Suprapubic skin (tissue), 4 donors: ENCODE results near the gene CEP350. TPM values are rescaled to one million over a fixed set of nuclear protein-coding genes. Genes with fewer than 3 reads are reported as not detected.

Experiments
- DNase-seq, 2 donors: peaks; one replicate each; pipeline ENCODE4 v3.0.0-alpha.2; 2019; ENCODE audit warnings: low spot score in 2 of 2
- H3K27ac ChIP-seq: fragments of 200-600 bp; sonication (generic); one replicate; pipeline ENCODE4 v1.5.1; 2019
- H3K27me3 ChIP-seq: fragments of 200-600 bp; sonication (generic); one replicate; pipeline ENCODE4 v1.5.1; 2019
- H3K36me3 ChIP-seq: fragments of 200-600 bp; sonication (generic); one replicate; pipeline ENCODE4 v1.5.1; 2019
- H3K4me1 ChIP-seq: fragments of 200-600 bp; sonication (generic); one replicate; pipeline ENCODE4 v1.5.1; 2019
- H3K4me3 ChIP-seq: fragments of 200-600 bp; sonication (generic); one replicate; pipeline ENCODE4 v1.5.1; 2019; ENCODE audit warnings: mild to moderate bottlenecking
- H3K9me3 ChIP-seq: fragments of 200-600 bp; sonication (generic); one replicate; pipeline ENCODE4 v1.5.1; 2019
- CTCF ChIP-seq, 2 donors: fragments of 200-600 bp in 1 of 2; fragments of 450-650 bp in 1 of 2; sonication (generic) in 1 of 2; IDR thresholded peaks; one replicate each; pipeline ENCODE4 v1.5.1; 2016 to 2019; ENCODE audit warnings: antibody characterized with exemption in 2 of 2, mild to moderate bottlenecking in 1 of 2, moderate library complexity in 1 of 2
- EP300 ChIP-seq: sonication (generic); formaldehyde crosslinking; IDR thresholded peaks from one replicate; pipeline ENCODE4 v1.6.1; 2017; ENCODE audit warnings: antibody characterized with exemption
- POLR2A ChIP-seq, 2 donors: fragments of 450-650 bp; IDR thresholded peaks; one replicate each; pipeline ENCODE4 v1.6.1; 2017; ENCODE audit warnings: antibody characterized with exemption in 2 of 2, mild to moderate bottlenecking in 2 of 2, moderate library complexity in 2 of 2
- POLR2AphosphoS5 ChIP-seq, 3 donors: sonication (generic); formaldehyde crosslinking; IDR thresholded peaks; one replicate each; pipeline ENCODE4 v1.6.1; 2017; ENCODE audit warnings: antibody characterized with exemption in 3 of 3
- WGBS: methylation state at CpG from one replicate; pipeline ENCODE4 v1.1.5; 2018; 5-methylcytosine and 5-hydroxymethylcytosine counted together
- total RNA-seq, 4 donors: library from RNA; depleted of rRNA; stranded (reverse); fragments of >200 nt; gene quantifications; one replicate each; pipeline ENCODE4 v1.1.0, GENCODE V29; 2016

CEP350 gene
- total RNA-seq, 4 donors from 2014 or later: 60.5 to 90.2 (median 68.4) TPM

DNA sequence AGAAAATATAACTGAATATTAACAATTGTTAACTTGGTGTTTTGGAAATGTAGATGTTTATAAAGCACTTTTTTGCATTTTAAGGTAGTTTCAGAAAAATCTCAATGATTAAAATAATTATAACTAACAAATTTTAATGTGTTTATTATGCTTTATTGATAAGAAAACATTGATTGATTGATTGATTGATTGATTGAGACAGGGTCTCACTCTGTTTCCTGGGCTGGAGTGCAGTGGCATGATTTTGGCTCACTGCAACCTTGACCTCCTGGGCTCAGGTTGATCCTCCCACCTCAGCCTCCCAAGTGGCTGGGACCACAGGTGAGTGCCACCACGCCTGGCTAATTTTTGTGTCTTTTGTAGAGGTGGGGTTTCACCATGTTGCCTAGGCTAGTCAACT, 106.4 kb downstream of the CEP350 start:
- H3K27me3 ChIP-seq: no peaks in the 10 kb centered on the region
- TF ChIP-seq POLR2AphosphoS5 (IDR thresholded peaks at IDR 0.05) (no peak), POLR2A (IDR thresholded peaks at IDR 0.05) (no peak), EP300 (no peak), CTCF (IDR thresholded peaks at IDR 0.05) (no peak)
- H3K4me1 ChIP-seq: no peaks in the 10 kb centered on the region
- peaks cover 70% of the 10 kb centered on the region for H3K36me3 ChIP-seq
- 100% methylated on average over 1 of the region's 1 CpG for WGBS
- no peaks in the 10 kb centered on the region for H3K9me3 ChIP-seq
- DNase-seq: no peak
- H3K27ac ChIP-seq: no peak overlapping the region
- no peak overlapping the region for H3K4me3 ChIP-seq

DNA sequence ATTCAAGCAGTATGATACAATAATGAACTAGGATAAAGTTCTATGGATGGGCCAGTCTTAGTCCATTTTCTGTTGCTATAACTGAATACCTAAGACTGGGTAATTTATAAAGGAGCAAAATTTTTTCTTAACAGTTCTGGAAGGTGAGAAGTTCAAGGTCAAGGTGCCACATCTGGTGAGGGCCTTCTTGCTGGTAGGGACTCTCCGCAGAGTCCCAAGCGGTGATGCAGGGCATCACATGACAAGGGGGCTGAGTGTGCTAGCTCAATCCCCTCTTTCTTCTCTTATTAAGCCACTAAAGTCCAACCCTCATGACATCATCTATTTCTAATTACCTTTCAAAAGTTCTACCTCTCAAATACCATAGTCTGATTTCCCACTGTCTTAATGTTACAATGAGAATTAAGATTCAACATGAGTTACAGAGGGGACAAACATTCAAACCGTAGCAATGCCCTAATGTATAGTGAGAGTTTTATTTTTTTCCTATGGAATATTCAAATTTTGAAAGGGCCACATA, 107.9 kb downstream of the CEP350 start:
- no peak overlapping the region for H3K27ac ChIP-seq
- H3K36me3 ChIP-seq: peaks cover 68% of the 10 kb centered on the region

GRCh38 chr1:180065408-180065807, 110.8 kb downstream of the CEP350 start:
- H3K9me3 ChIP-seq: no peaks in the 10 kb centered on the region
- no peak overlapping the region for H3K27ac ChIP-seq
- TF ChIP-seq POLR2AphosphoS5 (IDR thresholded peaks at IDR 0.05): no peak
- no peaks in the 10 kb centered on the region for H3K4me1 ChIP-seq
- peaks cover 78% of the 10 kb centered on the region for H3K36me3 ChIP-seq
- 91% methylated on average over 4 of the region's 4 CpGs for WGBS
- no peaks in the 10 kb centered on the region for H3K27me3 ChIP-seq
- no peak overlapping the region for H3K4me3 ChIP-seq
- no peak for DNase-seq

More for the DNA sequence above, 107.9 kb downstream of the CEP350 start:
- no peak for TF ChIP-seq EP300
- TF ChIP-seq POLR2A (IDR thresholded peaks at IDR 0.05): no peak
- no peak for TF ChIP-seq POLR2AphosphoS5 (IDR thresholded peaks at IDR 0.05)
- H3K9me3 ChIP-seq: no peaks in the 10 kb centered on the region
- H3K4me3 ChIP-seq: no peak overlapping the region
- no peaks in the 10 kb centered on the region for H3K27me3 ChIP-seq
- H3K4me1 ChIP-seq: no peaks in the 10 kb centered on the region
- WGBS: 93% methylated on average over 3 of the region's 3 CpGs
- no peak for DNase-seq

GRCh38 chr1:180066150-180066549, 111.5 kb downstream of the CEP350 start:
- H3K36me3 ChIP-seq: peaks cover 81% of the 10 kb centered on the region
- no peaks in the 10 kb centered on the region for H3K9me3 ChIP-seq
- no peak for DNase-seq
- 75% methylated on average over 3 of the region's 3 CpGs for WGBS
- H3K4me3 ChIP-seq: no peak overlapping the region
- H3K27me3 ChIP-seq: no peaks in the 10 kb centered on the region
- no peaks in the 10 kb centered on the region for H3K4me1 ChIP-seq
- TF ChIP-seq EP300 (no peak), CTCF (IDR thresholded peaks at IDR 0.05) (no peak), POLR2AphosphoS5 (IDR thresholded peaks at IDR 0.05) (no peak), POLR2A (IDR thresholded peaks at IDR 0.05) (no peak)
- H3K27ac ChIP-seq: no peak overlapping the region

DNA sequence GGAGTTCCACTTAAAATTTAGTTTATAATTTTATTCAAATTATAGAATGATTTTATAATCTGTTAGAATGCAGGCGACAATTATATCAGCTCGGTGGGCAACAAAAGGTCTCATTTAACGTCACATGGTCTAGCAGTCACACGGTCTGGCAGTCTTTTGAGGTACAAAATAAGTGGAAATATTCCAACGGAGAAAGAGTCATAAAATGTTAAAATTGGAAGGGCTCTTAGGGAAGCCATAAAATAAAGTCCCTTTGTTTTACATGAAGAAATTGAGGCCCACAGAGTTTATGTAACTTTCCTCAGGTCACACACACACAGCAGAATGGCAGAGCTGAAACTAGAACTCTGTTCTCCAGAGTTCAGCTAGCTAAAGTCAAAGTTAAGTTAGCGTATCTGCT, 115.7 kb downstream of the CEP350 start:
- Histone ChIP-seq H3K27ac (no peak overlapping the region), H3K27me3 (no peaks in the 10 kb centered on the region), H3K9me3 (no peaks in the 10 kb centered on the region), H3K36me3 (peaks cover 81% of the 10 kb centered on the region), H3K4me3 (no peak overlapping the region), H3K4me1 (no peaks in the 10 kb centered on the region)
- no peak for DNase-seq
- WGBS: 83% methylated on average over 6 of the region's 6 CpGs
- TF ChIP-seq POLR2AphosphoS5 (IDR thresholded peaks at IDR 0.05) (no peak), EP300 (no peak), CTCF (IDR thresholded peaks at IDR 0.05) (no peak), POLR2A (IDR thresholded peaks at IDR 0.05) (no peak)

DNA sequence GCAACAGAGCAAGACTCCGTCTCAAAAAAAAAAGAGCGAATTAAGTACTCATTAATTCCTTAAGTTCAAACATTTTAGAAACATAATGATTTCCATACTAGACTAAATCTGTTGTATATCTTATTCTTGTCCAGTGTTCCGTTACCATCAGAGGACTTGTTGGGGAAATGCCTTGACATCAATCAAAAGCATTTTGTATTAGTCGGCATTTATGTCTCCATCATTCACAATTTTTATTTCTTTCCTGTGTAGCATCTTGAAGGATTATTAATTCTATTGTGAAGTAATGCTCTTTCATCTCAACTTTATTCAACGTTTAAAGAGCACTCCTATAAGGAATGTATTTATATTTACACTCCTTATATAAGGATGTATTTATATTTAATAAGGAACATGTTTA, 117.1 kb downstream of the CEP350 start:
- no peak overlapping the region for H3K27ac ChIP-seq
- no peaks in the 10 kb centered on the region for H3K9me3 ChIP-seq
- peaks cover 81% of the 10 kb centered on the region for H3K36me3 ChIP-seq
- no peaks in the 10 kb centered on the region for H3K27me3 ChIP-seq
- TF ChIP-seq POLR2AphosphoS5 (IDR thresholded peaks at IDR 0.05): no peak
- no peak for TF ChIP-seq EP300
- TF ChIP-seq POLR2A (IDR thresholded peaks at IDR 0.05): no peak
- no peak for TF ChIP-seq CTCF (IDR thresholded peaks at IDR 0.05)
- H3K4me1 ChIP-seq: no peaks in the 10 kb centered on the region
- no peak for DNase-seq
- WGBS: 90% methylated on average over 5 of the region's 5 CpGs
- no peak overlapping the region for H3K4me3 ChIP-seq
